Heart left ventricle (tissue), 13 donors: Measurements from ENCODE around the gene PPA1.

Experiments used
- POLR2A ChIP-seq, 2 donors: fragments of 450-650 bp; IDR thresholded peaks; one replicate each; pipeline ENCODE4 v1.6.1; 2017; ENCODE audit warnings: antibody characterized with exemption in 2 of 2, mild to moderate bottlenecking in 2 of 2, moderate library complexity in 2 of 2
- TF ChIP-seq, protein P1 (sequence below), 12 donors: fragments of 200-600 bp; sonication (generic) in 4 of 12; IDR thresholded peaks; one replicate each; pipeline versions ENCODE4 v1.5.0 to v1.8.0; 2018 to 2022; ENCODE audit warnings: antibody characterized with exemption in 12 of 12, mild to moderate bottlenecking in 5 of 12
- donor health status: ischemic (EF 13 %, LVEDD 7.1; RV severe dilation, severe dysfunction).
- donor health status: DM: no; HTN: yes; CAD: no.
- donor health status: DM: no; HTN: no; CAD: no.
- donor health status: ischemic (EF 25% LVEDD 6.9; RV normal size, moderate dysfunction).
- donor health status: ischemic (EF 25% LVEDD 5.7; RV mildly dilated, moderate dysfunction).
- donor health status: ischemic (EF 35%, LVEDD 5.7; RV mildly dilated, moderate dysfunction).
- donor health status: nonischemic (EF 11% LVEDD 7.7; RV severe dilation, severe dysfunction).
- donor health status: DM: yes; HTN: yes; CAD: no.
- donor health status: PGD.
- donor health status: ischemic (EF 29% LVEDD 5.4; RV normal size, mild dysfunction).
- donor health status: nonischemic (EF 23%, LVEDD 6.1; RV moderate dilation, normal function).

DNA sequence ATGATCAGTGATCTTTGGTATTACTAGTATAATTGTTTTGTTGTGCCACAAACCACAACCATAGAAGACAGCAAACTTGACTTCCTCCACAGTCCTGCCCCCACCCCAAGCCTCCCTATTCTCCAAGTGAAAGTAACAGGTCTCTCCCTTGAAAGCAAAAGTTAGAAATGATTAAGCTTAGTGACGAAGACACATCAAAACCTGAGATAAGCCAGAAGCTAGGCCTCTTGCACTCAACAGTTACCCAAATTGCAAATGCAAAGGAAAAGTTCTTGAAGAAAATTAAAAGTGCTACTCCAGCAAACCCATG is 70.4 kb downstream of the PPA1 start:
- TF ChIP-seq POLR2A (IDR thresholded peaks at IDR 0.05): no peak
- TF ChIP-seq, protein P1, sequence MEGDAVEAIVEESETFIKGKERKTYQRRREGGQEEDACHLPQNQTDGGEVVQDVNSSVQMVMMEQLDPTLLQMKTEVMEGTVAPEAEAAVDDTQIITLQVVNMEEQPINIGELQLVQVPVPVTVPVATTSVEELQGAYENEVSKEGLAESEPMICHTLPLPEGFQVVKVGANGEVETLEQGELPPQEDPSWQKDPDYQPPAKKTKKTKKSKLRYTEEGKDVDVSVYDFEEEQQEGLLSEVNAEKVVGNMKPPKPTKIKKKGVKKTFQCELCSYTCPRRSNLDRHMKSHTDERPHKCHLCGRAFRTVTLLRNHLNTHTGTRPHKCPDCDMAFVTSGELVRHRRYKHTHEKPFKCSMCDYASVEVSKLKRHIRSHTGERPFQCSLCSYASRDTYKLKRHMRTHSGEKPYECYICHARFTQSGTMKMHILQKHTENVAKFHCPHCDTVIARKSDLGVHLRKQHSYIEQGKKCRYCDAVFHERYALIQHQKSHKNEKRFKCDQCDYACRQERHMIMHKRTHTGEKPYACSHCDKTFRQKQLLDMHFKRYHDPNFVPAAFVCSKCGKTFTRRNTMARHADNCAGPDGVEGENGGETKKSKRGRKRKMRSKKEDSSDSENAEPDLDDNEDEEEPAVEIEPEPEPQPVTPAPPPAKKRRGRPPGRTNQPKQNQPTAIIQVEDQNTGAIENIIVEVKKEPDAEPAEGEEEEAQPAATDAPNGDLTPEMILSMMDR (IDR thresholded peaks at IDR 0.05): no peak
